Stromal cell of bone marrow (primary cell): ENCODE results near the gene NDOR1.

ENCODE experiments used
- DNase-seq: peaks from one replicate; pipeline ENCODE4 v3.0.0-alpha.2; 2012; ENCODE audit warnings: low read depth

NDOR1 gene

DNA sequence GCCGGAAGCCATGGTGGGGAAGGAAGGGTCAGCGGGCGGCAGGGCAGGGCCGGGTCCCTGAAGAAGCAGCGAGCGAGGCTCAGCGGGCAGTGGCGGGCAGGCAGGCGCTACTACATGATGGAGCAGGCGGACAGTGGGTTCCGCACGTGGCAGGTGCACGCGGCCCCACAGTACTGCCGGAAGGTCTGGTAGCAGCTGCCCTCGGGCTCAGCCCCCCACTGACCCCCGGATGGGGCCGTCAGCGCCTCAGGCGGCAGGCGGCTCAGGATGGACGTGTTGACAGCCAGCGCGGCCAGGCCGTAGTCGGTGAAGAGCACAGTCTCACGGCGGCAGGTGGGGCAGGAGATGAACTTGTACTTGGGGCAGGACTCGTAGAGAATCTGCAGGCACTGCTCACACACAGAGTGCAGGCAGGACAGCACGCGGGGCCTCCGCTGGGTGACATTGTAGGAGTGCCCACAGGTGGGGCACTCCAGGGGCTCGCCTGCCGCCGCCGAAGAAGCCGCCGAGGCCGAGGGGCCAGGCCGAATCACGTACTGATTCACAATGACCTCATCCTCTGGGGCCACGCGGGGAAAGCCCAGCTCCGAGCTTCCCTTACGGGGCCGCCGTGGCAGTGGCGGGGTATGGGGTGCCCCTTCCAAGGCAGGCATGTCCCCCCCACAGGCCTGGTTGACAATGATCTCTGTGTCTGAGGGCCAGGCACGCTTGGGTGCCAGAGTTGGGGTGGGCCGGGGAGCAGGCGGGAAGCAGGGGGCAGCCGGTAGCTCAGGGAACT lies 15.0 kb downstream of the NDOR1 start:
- no peak for DNase-seq

DNA sequence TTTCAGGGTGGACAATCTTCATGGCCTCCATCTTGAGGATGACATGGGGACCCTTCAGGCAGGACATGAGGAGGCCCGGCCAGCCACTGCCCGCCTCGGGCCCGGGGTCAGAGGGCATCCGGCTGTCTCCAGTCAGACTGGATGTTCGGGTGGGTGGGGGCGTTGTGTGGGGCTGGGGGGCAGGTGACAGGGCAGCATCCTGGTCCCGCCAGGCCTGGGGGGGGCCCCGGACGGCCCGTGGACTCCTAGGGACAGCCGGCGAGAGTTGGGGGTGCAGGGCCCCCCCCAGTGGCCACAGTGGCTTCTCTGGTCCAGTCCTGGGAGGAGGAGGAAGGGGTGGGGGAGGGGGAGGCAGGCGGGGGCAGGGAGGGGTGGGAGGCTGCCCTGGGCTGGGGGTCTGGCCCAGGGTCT lies 15.6 kb downstream of the NDOR1 start:
- DNase-seq = no peak

DNA sequence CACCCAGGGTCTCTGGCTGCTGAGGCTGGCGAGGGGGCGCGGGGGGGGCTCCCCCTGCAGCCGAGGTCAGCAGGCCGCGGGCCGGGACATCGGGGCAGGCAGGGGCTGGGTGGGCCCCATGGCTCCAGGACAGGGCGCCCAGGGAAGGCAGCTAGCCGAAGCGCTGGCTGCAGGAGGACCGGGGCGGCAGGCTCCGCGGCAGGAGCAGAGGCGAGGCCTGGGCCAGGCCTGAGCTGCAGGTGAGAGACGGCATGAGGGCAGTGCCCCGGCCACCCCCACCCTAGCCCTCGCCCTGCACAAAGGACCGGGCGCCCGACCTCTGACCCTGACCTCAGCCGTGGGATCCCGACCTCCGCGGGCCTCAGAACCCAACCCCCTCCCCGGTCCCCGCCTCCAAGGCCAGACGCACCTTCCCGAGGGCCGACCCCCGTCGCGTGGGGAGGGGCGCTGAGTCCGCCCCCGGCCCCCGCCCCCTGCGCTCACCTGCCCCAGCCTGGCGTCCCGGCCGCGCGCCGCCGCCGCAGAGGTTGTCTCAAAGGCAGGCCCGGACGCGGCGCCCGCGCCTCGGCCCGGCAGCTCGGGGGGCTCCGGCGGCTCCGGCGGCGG lies 16.1 kb downstream of the NDOR1 start:
- no peak for DNase-seq

DNA sequence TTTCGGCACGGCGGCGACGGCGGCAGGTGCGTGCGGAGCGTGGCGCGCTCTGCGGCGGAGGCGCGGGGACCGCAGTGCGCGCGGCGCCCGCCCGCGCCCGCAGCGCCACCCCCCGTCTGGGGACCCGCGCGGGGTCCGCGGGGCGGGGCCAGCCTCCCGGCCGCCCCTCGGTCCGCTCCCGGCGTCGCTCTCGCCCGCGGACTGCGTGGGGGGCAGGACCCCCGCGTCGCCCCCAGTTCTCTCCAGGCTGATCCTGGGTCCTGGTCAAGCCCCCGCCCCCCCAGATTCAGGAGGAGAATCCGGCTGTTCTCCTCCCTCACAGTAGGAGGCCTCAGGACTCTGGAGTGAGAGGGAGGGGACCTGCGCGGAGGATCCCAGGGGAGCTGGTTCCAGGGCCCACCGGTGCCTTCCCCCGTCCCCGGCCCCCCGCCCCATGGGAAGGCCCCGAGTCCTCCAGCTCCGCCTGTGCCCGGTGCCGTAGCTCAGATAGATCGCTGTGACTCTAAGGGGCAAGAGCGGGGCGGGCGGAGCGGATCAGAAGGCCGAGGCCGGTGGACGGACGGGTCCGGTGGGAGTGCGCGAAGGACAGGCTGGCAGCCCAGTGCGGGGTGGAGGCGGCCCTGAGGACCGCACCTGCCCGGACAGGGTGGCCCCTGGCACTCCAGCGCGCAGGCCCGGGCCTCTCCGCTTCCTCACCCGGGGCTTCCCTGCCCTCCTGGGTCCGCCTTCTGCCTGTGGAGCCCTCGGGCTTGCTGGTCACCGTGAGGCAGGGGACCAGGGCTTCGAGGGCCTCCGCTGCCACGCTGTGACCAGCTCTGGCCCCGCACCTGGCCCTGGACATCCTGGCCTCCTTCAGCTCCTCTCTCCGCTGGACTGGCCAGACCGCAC lies 16.9 kb downstream of the NDOR1 start, which contains the start of gene RNF208:
RNF208 (minus strand) TSS at position 51 of the 888 bp plus-strand sequence. CDS start 1,028 bp downstream, outside the sequence.
- no peak for DNase-seq

DNA sequence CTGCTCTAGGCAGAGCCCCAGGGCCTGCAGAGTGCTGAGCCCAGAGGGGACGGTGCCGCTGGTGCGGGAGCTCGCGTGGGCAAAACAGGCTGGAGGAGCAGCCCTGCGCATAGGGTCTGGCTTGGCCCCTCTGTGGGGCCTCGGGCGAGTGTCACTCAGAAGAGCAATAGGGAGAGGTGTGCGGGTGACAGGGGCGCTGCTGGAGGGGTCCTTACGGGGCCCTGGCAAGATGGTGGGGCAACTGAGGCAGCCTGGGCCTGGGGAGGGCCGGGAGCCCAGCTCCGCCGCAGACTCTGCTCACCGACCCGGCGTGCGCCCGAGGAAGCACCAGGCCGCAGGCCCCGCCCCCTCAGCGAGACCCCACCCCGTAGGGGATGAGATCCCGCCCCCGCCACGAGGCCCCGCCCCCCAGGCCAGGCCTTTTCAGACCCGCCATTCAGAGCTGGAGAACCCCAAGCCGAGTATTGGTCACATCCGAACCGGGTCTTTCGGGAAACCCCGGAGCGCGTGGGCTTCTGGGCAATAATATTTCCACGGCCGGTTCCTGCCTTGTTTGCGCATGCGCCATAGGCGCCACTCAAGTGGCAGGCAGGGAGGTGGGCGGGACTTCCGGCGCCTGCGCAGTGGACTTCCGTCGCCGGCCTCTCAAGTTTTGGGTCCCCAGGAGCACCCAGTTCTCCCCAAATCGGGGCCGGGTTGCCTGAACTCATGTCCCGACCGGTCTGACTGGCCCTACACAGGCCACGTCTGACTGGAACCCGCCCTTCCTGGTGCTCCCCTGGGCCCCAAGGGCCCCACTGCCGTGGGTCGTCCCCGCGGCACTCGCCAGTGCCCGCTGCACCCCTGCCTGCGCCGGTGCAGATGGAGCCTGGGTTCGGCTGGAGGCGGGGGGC lies 17.8 kb downstream of the NDOR1 start:
- peak; percentile 97 for DNase-seq

DNA sequence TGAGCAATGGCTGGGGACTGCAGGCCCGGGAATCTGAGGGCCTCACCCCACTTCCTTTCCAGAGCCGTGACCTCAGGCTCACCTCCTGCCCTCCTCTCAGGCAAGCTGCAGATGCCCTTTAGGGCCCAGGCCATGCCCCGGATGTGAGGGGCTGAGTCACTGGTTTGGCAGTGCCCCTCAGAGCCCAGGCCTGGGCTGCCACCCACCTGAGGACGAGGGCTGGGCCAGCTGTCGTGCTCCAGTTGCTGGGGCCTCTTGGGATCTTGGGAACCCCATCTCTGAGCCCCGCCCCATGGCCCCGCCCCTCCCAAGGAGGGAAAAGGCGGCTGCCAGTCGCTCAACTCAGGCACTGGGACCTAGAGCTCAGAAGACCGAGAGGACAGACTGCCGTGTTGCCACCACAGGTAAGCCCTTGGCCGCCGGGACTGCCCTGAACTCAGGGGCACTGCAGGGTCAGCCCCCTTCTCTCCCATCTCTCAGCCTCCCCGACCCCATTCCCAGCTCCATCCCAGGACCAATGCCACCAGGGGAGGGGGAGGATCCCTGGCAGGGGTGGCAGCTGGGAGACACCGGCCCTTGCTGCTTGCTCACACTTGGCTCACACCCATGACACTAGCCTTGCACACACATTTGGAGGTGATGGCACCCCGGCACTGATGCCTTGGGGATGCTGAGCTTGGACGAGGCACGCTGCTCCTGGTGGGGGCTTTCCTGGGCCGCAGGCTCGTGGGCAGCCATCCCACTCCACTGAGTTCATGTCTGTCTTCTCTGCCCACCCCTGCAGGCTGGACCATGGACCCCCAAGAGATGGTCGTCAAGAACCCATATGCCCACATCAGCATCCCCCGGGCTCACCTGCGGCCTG lies 19.6 kb downstream of the NDOR1 start, which contains the start of gene CYSRT1:
CYSRT1 (plus strand) TSS at position 345 of the 865 bp plus-strand sequence; CDS start at position 793, 448 bp downstream.
- no peak for DNase-seq

DNA sequence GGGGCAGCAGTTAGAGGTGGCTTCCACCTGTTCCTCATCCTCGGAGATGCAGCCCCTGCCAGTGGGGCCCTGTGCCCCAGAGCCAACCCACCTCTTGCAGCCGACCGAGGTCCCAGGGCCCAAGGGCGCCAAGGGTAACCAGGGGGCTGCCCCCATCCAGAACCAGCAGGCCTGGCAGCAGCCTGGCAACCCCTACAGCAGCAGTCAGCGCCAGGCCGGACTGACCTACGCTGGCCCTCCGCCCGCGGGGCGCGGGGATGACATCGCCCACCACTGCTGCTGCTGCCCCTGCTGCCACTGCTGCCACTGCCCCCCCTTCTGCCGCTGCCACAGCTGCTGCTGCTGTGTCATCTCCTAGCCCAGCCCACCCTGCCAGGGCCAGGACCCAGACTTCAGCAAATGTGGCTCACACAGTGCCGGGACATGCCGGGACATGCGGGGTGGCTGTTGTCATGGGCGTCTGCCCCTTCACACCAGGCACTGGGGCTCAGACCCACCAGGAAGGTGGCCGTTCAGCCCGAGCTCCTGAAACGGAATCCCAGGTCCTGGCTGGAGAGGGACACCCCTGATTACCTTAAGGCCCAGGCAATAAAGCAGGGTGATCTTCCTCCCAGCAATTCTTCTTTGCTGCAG lies 20.3 kb downstream of the NDOR1 start:
- no peak for DNase-seq

DNA sequence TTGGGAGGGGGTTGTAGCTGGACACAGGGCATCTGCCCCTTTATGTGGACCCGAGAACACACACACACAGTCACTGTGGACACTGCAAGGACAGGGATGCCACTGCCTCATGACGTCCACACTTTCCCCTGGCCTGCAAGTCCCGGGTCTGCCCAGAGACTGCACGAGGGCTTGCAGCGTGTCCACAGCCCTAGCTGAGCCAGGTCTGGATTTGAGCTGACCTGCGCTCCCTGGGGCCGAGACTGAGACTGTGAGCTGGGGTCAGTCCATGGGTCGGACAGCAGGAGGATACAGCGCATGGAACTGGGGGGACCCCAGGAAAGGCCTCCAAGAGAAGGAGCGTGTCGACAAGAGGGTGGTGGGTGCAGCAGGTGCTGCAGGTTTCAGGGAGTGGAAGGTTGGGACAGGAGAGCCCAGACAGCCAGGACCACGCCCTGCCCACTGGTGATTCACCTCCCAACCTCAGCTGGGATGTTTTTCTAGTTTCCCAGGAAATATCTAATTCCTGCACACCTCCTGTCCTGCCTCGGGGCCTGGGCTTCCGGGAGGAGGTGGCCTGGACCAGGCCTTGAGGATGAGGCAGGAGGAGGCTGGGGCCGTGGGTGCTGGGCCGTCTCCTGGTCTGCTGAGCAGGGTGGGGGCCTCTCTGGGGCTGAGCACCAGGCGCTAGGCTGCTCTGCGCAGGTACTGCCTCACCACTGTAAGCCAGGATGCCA lies 21.0 kb downstream of the NDOR1 start:
- DNase-seq = no peak

DNA sequence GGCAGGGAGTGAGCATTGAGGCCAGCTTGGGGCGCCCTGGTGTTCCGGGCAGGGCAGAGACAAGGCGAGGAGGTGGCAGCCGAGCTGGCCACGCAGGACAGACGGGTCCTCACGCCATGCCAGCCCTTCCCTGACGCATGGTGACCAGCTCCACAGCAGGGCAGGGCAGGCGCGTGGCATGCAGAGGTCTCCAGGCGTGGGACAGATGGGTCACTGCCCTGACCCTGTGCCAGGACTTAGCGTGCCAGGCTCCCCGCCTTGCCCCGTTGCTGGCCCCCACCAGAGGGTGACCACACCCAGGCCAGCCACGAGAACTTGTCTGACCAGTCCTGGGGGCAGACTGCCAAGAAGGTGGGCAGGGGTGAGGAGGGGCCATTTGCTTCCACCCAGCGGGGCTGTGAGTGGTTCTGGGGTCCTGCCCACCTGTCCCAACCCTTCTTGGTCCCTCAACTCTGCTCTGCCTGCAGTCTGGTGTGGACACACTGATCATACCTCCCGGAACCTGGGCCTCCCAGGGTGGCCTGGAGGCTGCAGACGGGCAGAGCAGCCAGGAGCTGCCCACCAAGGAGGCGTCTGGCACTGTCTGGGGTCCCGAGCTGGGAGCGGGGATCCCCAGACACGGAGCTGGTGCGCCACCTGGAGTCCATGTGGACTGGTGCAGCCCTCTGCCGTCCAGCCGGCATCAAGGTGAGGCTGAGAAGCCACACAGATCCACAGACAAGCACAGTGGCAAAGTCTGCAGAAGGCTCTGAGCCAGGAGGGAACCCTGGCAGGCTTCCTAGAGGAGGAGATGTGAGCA lies 21.8 kb downstream of the NDOR1 start, which contains the start of gene RNF224:
RNF224 (plus strand) TSS at position 449 of the 799 bp plus-strand sequence. CDS start 834 bp downstream, outside the sequence.
- no peak for DNase-seq

DNA sequence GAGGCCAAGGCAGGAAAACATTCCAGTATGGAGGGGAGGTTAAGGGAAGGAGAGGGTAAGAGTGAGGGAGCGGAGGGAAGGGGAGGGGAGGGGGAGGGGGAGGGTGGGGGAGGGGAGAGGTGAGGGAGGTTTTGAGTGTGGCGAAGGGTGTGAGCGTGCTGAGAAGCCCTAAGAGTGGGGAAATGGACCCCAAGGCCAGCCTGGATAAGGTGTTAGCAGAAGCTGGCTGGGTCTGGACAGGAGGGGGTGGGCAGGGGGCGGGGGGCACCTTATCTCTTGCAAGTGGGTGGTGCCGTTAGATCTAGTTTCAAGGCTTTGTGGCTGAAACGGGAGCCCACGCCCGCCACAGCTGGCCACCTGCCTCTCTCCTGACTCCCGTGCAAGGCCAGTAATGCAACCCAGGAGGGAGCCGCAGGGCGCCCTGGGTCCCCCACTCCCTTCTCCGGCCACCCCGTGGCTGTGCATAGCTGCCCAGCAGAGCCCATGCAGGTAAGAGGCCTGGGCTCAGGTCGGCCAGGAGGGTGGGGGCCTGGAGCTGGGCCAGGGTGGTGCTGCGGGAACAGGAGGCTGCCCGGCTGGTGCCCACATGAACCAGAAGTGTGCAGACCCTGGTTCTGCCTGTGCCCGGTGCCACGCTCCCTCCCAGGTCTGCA lies 22.5 kb downstream of the NDOR1 start:
- no peak for DNase-seq

DNA sequence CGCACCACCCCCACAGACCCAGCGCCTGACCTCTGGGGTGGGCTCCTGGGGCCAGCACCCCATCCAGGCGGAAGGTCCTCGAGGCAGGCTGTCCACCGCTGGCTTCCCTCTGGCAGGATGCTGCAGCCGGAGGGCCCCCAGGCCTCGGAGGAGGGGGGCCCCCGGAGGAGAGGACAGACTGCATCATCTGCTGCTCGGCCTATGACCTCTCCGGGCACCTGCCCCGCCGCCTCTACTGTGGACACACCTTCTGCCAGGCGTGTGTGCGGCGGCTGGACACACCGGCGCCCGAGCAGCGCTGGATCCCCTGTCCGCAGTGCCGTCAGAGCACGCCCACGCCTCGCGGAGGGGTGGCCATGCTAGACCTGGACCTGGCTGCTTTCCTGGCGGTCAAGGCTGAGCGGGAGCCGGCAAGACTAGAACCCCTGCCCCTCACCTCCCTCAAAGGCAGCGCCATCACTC lies 23.0 kb downstream of the NDOR1 start:
- no peak for DNase-seq

DNA sequence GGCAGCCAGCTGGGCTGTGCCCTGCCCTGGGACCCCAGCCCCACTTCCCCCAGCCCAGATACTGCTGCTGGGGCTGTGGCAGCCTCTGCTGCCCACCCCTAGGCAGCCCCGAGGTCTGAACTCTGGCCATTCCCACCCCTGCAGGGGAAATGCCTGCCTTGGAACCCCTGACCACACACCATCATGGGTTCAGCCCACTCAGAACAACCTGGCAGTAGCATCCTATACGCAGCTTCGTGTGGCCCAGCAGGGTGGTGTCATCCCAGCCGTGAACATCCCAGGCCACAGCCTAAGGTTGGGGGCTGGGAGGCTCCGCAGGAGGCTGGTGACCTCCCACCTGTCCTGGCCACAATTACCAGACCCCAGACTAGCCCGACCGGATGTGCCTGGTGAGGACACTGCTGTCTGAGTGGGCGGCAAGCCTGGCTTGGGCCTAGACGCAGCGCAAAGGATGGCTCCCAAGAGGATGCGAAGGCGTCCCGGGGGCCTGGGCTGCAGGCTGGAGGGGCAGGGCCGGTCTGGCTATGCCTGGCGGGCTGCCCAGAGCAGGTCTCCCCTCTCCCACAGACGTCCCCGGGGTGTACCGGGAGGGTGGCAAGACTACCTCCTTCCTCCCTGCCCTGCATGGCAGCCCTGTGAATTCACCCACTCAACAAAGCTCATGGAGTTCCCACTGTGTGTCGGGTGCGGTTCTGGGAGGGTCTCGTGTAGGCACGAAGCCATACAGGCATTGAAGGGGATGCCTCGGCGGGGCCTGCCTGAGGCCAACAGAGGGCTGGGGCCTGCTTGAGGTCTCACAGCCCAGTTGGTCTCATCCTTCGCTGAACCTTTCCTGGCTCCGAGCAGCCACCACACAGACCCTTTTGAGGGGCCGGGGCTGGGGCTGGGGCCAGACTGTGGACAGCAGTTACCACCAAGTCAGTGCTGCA lies 23.7 kb downstream of the NDOR1 start:
- DNase-seq = no peak

DNA sequence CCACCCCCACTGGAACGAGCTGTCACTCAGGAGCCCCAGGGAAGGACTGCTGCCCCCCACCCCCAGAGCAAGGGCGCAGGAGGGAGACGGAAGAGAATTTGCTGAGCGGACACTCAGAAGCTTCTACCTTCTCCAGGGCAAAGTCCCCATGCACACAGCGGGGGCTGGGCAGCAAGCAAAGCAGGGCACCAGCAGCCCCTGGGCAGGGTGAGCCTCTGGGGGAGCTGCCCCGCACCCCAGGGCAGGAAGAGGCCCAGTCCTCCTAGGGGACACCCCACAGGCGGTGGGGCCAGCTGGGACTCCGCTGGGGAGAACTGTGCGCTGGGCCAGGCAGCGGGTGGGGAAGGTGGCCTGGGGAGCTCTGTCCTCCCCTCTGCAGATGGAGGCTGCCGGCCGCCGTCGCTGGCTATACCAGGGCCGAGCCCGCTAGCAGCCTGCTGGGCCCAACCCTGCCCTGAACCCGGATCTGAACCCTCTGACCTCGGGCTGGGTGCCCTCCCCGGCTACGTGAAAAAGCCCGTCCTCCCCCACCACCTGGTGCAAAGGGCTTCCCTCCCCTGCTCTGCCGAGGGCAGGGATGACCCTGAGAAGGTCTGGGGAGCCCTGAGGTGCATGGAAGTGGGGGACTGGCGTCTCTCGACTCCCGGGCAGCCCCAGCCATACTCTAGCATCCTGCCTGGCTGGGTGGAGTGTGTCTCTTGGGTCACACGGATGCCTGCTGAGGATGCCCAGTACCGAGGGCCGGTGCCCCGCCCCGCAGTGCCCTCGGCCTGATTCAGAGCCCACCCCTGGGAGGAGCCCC lies 24.6 kb downstream of the NDOR1 start:
- no peak for DNase-seq

DNA sequence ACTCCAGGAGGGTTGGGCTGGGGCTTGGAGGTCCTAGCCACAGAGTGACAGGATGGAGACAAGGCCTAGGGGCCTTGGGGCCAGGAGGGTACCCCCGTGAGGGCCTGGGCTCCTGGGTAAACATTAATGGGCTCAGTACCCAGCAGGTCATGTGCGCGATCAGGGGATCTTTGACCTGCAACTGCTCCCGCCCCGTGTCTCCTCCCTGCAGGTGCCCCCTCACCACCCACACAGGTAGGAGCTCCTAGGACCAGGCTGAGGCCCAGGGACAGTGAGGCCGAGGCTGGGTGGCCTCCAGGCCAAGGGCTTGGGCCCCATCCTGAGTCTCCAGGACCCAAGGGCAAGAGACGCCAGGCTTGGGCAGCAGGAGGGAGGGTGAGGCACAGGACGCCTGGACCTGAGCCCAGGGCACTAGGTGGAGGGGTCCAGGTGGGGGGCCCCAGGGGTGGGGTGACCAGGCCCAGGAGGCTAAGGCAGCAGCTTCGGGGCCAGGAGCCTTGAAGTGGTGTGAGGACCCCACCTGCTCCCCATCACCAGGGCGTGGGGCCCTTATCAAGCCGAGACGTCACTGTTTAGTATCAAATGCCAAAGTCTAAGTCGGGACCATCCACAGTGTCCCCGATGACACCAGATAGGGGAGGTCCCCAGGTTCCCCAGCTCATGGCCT lies 25.3 kb downstream of the NDOR1 start, which contains the start of gene SLC34A3:
SLC34A3 (plus strand) TSS at position 197 of the 667 bp plus-strand sequence. CDS start 802 bp downstream, outside the sequence.
- no peak for DNase-seq
